ENCODE results near the gene FRY.

Gene FRY

GRCh38 chr13:32314271-32315237 is 283.0 kb downstream of the FRY start:
- DNase-seq (ENCODE audit: low read depth) = no peak
- peak overlapping the region; percentile 85 for H3K4me3 ChIP-seq (ENCODE audit: low read depth, low read length)

GRCh38 chr13:32315238-32316027 is 283.9 kb downstream of the FRY start, which contains the start of the genes BRCA2 and ZAR1L:
TSS of gene BRCA2 (plus strand) at chr13:32315508. CDS start at chr13:32316461, 953 bp downstream.
TSS of gene ZAR1L (minus strand) at chr13:32315363. CDS start at chr13:32311925, 3,438 bp downstream.
- DNase-seq (ENCODE audit: low read depth) = peak; percentile 69
- H3K4me3 ChIP-seq (ENCODE audit: low read depth, low read length) = peak within 1 kb of the TSS; percentile 85

GRCh38 chr13:32316028-32316339 is 284.4 kb downstream of the FRY start:
- no peak for DNase-seq (ENCODE audit: low read depth)

GRCh38 chr13:32316501-32316900 is 284.9 kb downstream of the FRY start:
- H3K4me3 ChIP-seq (ENCODE audit: low read depth, low read length) = peak overlapping the region; percentile 85
- DNase-seq (ENCODE audit: low read depth) = no peak

More at GRCh38 chr13:32316028-32316339, 284.4 kb downstream of the FRY start:
- H3K4me3 ChIP-seq (ENCODE audit: low read depth, low read length) = peak overlapping the region; percentile 85

GRCh38 chr13:32317716-32318465 is 286.3 kb downstream of the FRY start:
- no peak for DNase-seq (ENCODE audit: low read depth)
- H3K4me3 ChIP-seq (ENCODE audit: low read depth, low read length) = no peak overlapping the region

- H3K4me3 ChIP-seq (ENCODE audit: low read depth, low read length) = no peak overlapping the region
- no peak for DNase-seq (ENCODE audit: low read depth)
These were observed 289.0 kb downstream of the FRY start for GRCh38 chr13:32320528-32320927.

GRCh38 chr13:32323912-32324311 is 292.3 kb downstream of the FRY start:
- no peak overlapping the region for H3K4me3 ChIP-seq (ENCODE audit: low read depth, low read length)
- DNase-seq (ENCODE audit: low read depth) = no peak

DNA sequence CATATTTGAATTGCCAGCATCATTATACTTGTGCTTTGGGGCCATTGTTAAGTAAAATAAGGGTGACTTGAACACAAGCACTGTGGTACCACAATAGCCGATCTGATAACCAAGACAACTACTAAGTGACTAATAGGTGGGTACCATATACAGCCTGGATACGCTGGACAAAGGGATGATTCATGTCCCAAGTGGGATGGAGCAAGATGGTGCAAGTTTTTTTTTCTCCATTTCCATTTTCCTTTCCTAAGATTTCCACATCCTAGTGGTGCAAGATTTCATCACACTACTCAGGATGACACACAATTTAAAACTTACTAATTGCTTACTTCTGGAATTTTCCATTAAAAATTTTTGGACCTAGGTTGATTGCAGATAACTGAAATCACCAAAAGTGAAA is 298.9 kb downstream of the FRY start:
- peak; percentile 90 for DNase-seq (ENCODE audit: low read depth)
- H3K4me3 ChIP-seq (ENCODE audit: low read depth, low read length) = no peak overlapping the region

DNA sequence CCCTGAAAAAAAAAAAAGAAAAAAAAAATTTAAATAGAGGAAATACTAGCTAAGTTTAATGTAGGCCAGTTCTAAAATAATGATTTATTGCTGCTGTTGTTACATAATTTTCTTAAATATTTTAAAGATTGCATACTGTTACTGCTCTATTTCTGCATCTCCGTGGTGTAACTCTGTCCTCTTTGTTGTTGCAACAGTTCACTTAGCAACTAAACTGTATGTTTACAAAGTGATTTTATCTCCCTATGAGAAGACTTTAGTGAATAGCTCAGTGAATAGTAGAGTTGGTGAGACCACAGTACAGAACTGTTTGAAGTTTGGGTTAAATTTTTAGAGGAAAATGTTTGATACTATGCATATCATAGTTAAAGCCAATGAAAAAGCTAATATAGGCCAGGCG is 303.1 kb downstream of the FRY start:
- DNase-seq (ENCODE audit: low read depth) = no peak
- H3K4me3 ChIP-seq (ENCODE audit: low read depth, low read length) = no peak overlapping the region

- no peak overlapping the region for H3K4me3 ChIP-seq (ENCODE audit: low read depth, low read length)
- DNase-seq (ENCODE audit: low read depth) = no peak
These were observed 309.3 kb downstream of the FRY start for GRCh38 chr13:32340914-32341313.

- H3K4me3 ChIP-seq (ENCODE audit: low read depth, low read length) = no peak overlapping the region
- no peak for DNase-seq (ENCODE audit: low read depth)
These were observed 316.1 kb downstream of the FRY start for GRCh38 chr13:32347651-32348050.

Measured in skeletal muscle cell (primary cell).